ENCODE data around the gene FEZF1.

DNA sequence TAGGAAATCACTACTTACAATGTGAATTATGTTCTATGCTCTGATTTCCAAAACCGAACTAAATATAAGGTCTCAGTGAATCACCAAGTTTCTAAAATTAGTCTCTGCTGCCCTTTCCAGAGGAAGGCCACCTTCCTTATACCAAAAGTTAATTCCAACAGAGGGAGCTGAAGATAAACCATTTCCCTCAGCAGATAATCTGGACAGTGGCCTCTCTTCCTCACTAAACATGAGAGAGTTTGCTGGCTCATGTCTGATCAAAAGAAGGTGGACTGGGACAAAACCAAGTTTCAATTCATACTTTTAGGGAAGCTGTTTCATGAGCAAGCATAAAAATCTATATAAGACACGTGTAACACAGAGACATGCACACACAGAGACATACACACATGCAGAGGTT lies 6.4 kb downstream of the FEZF1 start:
- TF ChIP-seq, protein P1, sequence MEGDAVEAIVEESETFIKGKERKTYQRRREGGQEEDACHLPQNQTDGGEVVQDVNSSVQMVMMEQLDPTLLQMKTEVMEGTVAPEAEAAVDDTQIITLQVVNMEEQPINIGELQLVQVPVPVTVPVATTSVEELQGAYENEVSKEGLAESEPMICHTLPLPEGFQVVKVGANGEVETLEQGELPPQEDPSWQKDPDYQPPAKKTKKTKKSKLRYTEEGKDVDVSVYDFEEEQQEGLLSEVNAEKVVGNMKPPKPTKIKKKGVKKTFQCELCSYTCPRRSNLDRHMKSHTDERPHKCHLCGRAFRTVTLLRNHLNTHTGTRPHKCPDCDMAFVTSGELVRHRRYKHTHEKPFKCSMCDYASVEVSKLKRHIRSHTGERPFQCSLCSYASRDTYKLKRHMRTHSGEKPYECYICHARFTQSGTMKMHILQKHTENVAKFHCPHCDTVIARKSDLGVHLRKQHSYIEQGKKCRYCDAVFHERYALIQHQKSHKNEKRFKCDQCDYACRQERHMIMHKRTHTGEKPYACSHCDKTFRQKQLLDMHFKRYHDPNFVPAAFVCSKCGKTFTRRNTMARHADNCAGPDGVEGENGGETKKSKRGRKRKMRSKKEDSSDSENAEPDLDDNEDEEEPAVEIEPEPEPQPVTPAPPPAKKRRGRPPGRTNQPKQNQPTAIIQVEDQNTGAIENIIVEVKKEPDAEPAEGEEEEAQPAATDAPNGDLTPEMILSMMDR (IDR thresholded peaks at IDR 0.05) = no peak
- TF ChIP-seq POLR2AphosphoS5 (IDR thresholded peaks at IDR 0.05) (no peak), EP300 (IDR thresholded peaks at IDR 0.05) (no peak)

Data from upper lobe of left lung (tissue), 4 donors.